OCI-LY7 (cell line): Measurements from ENCODE around the gene IGF2BP1.

Experiments
- CTCF ChIP-seq: fragments of 200-600 bp; sonication (generic); conservative IDR thresholded peaks from 2 replicates; pipeline ENCODE4 v1.5.1; 2014; ENCODE audit warnings: mild to moderate bottlenecking, antibody characterized with exemption, low read length, moderate library complexity, mixed read lengths
- EZH2phosphoT487 ChIP-seq: fragments of 200-600 bp; sonication (generic); IDR thresholded peaks from 2 replicates; pipeline ENCODE4 v1.6.1; 2018; ENCODE audit warnings: low read depth, borderline replicate concordance, mild to moderate bottlenecking, mixed run types, antibody characterized with exemption, low read length, moderate library complexity, mixed read lengths

- TF ChIP-seq CTCF: no peak
- no peak for TF ChIP-seq EZH2phosphoT487
Measured at GRCh38 chr17:48993305-48993704, 3.9 kb upstream of the IGF2BP1 start.
